ENCODE measurements around the gene YBX3.
"Not testable (repeated sequence)": the region's sequence is repeated elsewhere in the genome, so short reads cannot be mapped to it uniquely, and the experiment has no call there.

The YBX3 gene

GRCh38 chr12:10722905-10723746 is at the start of gene YBX3:
Gene YBX3 (minus strand): TSS chr12:10723323. CDS start chr12:10723111, 212 bp downstream.
- peak; percentile 85 for DNase-seq (ENCODE audit: low read depth)

- DNase-seq (ENCODE audit: low read depth), result peak; percentile 54
Measured at GRCh38 chr12:10771132-10771733, 48.1 kb upstream of the YBX3 start.

GRCh38 chr12:10759657-10760056 is 36.5 kb upstream of the YBX3 start:
- no peak for DNase-seq (ENCODE audit: low read depth)

GRCh38 chr12:10756194-10756593 is 33.1 kb upstream of the YBX3 start:
- DNase-seq (ENCODE audit: low read depth), result no peak

- DNase-seq (ENCODE audit: low read depth), result peak; percentile 58
Measured at GRCh38 chr12:10753059-10753458, 29.9 kb upstream of the YBX3 start.

GRCh38 chr12:10750385-10750727 is 27.2 kb upstream of the YBX3 start:
- DNase-seq (ENCODE audit: low read depth), result no peak

GRCh38 chr12:10749700-10750384 is 26.7 kb upstream of the YBX3 start:
- DNase-seq (ENCODE audit: low read depth), result peak; percentile 91

GRCh38 chr12:10747730-10748129 is 24.6 kb upstream of the YBX3 start:
- DNase-seq (ENCODE audit: low read depth), result no peak

GRCh38 chr12:10743420-10743819 is 20.3 kb upstream of the YBX3 start:
- not testable (repeated sequence) for DNase-seq (ENCODE audit: low read depth)

- DNase-seq (ENCODE audit: low read depth), result no peak
Measured at GRCh38 chr12:10741845-10742244, 18.7 kb upstream of the YBX3 start.

- DNase-seq (ENCODE audit: low read depth), result no peak
Measured at GRCh38 chr12:10740182-10740581, 17.1 kb upstream of the YBX3 start.

GRCh38 chr12:10739157-10740118 is 16.3 kb upstream of the YBX3 start:
- DNase-seq (ENCODE audit: low read depth), result peak; percentile 18

- no peak for DNase-seq (ENCODE audit: low read depth)
Measured at GRCh38 chr12:10737249-10737648, 14.1 kb upstream of the YBX3 start.

GRCh38 chr12:10736463-10736862 is 13.3 kb upstream of the YBX3 start:
- no peak for DNase-seq (ENCODE audit: low read depth)

GRCh38 chr12:10735428-10735827 is 12.3 kb upstream of the YBX3 start:
- DNase-seq (ENCODE audit: low read depth), result no peak

- peak; percentile 23 for DNase-seq (ENCODE audit: low read depth)
Measured at GRCh38 chr12:10732549-10732948, 9.4 kb upstream of the YBX3 start.

GRCh38 chr12:10732066-10732465 is 8.9 kb upstream of the YBX3 start:
- no peak for DNase-seq (ENCODE audit: low read depth)

- no peak for DNase-seq (ENCODE audit: low read depth)
Measured at GRCh38 chr12:10730559-10730958, 7.4 kb upstream of the YBX3 start.

- no peak for DNase-seq (ENCODE audit: low read depth)
Measured at GRCh38 chr12:10728091-10728490, 5.0 kb upstream of the YBX3 start.

GRCh38 chr12:10726945-10727344 is 3.8 kb upstream of the YBX3 start:
- no peak for DNase-seq (ENCODE audit: low read depth)

- DNase-seq (ENCODE audit: low read depth), result no peak
Measured at GRCh38 chr12:10725003-10725402, 1.9 kb upstream of the YBX3 start.

- DNase-seq (ENCODE audit: low read depth), result peak; percentile 71
Measured at GRCh38 chr12:10722502-10722904, 620 bp downstream of the YBX3 start.

Measured in EH (cell line).